LNCaP clone FGC (cell line): ENCODE measurements around the gene DGKZ.

ENCODE experiments used
- DNase-seq: peaks from one replicate; pipeline ENCODE4 v3.0.0-alpha.2; 2011; ENCODE audit warnings: low read depth
- H3K4me3 ChIP-seq: 2 replicates; pipeline ENCODE4 v1.5.1; 2011; ENCODE audit warnings: mild to moderate bottlenecking, low read depth, low read length, control low read depth
- TF ChIP-seq, protein P1 (sequence below): IDR thresholded peaks from 2 replicates; pipeline ENCODE4 v1.5.1; 2012; ENCODE audit warnings: mild to moderate bottlenecking; ENCODE audit not compliant: control insufficient read depth, insufficient read depth; ENCODE audit errors: extremely low read depth

The DGKZ gene

GRCh38 chr11:46351606-46352005 lies 4.3 kb downstream of the DGKZ start:
- no peak overlapping the region for H3K4me3 ChIP-seq
- TF ChIP-seq, protein P1, sequence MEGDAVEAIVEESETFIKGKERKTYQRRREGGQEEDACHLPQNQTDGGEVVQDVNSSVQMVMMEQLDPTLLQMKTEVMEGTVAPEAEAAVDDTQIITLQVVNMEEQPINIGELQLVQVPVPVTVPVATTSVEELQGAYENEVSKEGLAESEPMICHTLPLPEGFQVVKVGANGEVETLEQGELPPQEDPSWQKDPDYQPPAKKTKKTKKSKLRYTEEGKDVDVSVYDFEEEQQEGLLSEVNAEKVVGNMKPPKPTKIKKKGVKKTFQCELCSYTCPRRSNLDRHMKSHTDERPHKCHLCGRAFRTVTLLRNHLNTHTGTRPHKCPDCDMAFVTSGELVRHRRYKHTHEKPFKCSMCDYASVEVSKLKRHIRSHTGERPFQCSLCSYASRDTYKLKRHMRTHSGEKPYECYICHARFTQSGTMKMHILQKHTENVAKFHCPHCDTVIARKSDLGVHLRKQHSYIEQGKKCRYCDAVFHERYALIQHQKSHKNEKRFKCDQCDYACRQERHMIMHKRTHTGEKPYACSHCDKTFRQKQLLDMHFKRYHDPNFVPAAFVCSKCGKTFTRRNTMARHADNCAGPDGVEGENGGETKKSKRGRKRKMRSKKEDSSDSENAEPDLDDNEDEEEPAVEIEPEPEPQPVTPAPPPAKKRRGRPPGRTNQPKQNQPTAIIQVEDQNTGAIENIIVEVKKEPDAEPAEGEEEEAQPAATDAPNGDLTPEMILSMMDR = no peak
- no peak for DNase-seq

DNA sequence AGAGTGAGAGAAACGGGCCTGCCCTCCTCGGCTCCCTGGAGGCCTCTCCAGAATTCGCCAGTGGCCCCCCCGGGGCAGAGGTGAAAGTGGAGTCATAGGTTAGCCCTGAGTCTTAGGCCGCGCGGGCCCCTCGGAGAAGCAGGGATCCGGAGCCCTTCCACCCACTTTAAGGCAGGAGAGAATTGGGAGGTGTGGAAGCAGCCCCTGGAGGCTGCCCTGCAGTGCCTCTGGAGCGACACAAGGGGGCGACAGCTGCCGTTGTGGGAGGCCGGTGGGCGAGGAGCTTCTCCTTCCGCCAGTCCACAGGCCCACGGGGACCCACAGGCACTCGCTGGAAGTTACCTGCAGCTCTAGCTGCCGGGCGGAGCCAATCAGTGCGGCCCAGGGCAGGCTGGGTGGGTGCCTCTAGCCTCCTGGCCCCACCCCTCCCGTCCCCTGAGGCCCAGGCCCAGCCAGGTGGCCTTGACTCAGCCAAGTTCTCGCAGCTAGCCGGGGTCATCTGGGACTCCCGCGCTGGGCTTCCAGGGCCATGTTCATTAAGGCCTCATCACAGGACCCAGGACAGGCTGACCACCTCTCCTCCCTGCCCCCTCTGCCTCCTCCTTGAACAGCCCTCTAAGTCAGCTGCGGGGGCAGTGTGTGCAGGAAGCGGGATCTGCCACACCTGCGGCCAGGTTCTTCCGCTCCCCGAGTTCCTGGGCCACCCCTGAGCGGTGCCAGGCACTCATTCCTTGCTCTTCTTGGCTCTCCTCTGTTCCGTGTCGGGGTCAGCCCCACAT lies 5.0 kb downstream of the DGKZ start:
- no peak overlapping the region for H3K4me3 ChIP-seq
- DNase-seq = no peak
- TF ChIP-seq, protein P1 = peak; percentile 44

GRCh38 chr11:46353698-46354097 lies 6.4 kb downstream of the DGKZ start:
- no peak overlapping the region for H3K4me3 ChIP-seq
- DNase-seq = no peak
- TF ChIP-seq, protein P1 = no peak

DNA sequence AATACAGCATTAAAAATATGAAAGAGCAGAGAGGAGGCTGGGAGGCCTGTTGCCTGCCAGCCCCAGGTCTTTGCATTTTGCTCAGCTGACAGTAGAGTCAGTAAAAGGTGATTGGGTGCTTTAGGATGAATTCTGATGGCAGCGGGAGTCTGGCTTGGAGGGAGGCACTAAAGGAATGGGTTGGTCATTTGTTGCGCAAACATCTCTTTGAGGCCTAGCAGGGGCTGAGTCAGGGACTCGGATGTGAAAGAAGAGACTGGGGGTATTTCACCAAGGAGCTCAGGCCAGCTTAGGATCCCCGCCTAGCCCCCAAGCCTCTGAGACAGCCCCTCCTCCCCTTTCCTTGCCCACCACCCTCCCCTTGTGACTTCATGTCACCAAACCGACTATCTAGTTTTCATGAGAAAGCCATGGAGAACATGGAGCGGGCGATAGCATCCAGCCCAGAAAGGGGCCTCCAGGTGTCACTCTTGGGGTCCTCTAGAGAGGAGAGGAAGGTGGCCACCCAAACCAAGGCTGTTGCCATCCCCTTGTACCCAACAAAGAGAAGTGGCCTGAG lies 9.7 kb downstream of the DGKZ start:
- no peak for DNase-seq
- no peak overlapping the region for H3K4me3 ChIP-seq

GRCh38 chr11:46357483-46357936 lies 10.2 kb downstream of the DGKZ start:
- no peak for DNase-seq
- no peak overlapping the region for H3K4me3 ChIP-seq
- TF ChIP-seq, protein P1 = no peak

More for the DNA sequence above, 9.7 kb downstream of the DGKZ start:
- TF ChIP-seq, protein P1 = no peak

DNA sequence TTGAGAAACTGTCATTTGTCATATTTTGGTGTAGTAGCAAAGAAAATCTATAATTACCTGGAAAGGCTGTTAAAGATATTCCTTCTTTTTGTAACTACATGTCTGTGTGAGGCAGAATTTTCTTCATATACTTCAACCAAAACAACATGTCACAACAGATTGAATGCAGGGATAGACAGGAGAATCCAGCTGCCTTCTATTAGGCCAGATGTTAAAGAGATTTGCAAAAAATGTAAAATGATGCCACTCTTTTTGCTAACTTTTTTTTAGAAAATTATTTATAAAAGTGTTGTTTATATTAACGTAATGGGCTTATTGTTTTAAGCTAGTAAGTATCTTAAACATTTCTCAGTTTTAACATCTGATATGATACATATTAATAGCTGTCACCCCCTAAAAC lies 12.7 kb downstream of the DGKZ start:
- no peak overlapping the region for H3K4me3 ChIP-seq
- DNase-seq = no peak
- TF ChIP-seq, protein P1 = no peak
